Measurements from ENCODE around the gene UBL4A.

The UBL4A gene

DNA sequence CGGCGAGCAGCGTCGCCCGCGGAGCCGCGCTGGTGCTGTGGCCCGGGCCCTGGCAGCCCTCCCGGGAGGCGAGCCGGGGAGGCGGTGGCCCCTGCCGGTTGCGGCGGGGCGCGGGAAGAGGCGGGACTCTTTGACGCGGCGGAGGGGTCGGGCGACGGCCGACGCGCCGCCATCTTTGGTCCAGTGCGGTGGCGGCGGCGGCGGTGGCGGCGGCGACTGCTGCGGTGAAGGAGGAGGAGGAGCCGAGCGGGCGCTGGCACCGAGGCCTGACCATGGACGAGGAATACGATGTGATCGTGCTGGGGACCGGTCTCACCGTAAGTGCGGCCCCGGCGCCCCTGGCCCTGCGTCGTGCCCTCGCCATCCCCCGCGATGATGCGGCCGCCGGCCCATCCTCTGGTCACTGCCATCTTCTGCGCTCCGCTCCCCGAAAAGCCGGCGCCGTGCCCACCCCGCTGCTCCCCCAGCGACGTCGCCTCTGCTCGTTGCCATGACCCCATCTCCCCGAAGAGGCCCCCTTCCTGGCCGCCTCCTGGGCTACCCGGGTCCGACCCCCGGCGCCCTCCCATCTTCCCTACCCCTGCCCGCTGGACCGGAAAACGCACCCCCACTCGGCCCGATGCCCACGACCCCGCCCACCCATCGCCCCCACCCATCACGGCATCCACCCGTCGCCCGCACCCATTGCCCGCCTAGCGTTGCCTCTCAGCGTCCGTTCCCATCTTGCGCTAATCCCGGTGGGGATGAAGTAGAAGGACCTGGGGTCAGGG, 49.2 kb downstream of the UBL4A start, which contains the start of gene GDI1:
Gene GDI1 (plus strand): TSS at position 172 of the 770 bp plus-strand sequence. CDS start 101 bp downstream, at position 273.
- TF ChIP-seq GATA2 (IDR thresholded peaks at IDR 0.05; ENCODE audit: low read depth, low read length) (no peak), GATA3 (IDR thresholded peaks at IDR 0.05; ENCODE audit: low read depth, low read length) (no peak)

DNA sequence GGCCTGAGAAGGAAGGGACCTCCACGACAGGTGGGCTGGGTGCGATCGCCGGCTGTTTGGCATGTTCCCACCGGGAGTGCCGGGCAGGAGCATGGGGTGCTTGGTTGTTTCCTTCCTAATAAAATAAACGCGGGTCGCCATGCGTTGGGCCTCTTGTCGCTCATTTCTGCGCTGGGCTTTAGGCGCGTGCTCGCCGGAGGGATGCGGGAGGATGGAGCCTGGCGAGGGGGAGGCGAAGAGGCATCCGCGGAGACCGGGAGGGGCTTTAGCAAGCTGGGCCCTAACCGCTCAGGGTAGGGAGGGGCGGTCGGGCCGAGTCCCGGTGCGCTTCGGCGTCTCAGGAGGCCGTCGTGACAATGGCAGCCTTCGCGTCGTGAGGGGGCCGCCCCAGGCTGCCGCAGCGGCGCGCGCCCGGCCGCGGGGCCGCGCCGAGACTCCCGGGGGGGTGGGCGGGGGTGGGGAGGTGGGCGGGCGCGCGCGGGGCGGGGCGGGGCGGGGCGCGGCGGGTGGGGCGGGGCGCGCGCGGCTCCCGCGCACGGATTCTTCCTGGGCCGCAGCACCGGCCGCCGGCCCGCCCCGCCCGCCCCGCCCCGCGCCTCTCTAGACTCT, 49.9 kb downstream of the UBL4A start:
- TF ChIP-seq GATA2 (IDR thresholded peaks at IDR 0.05; ENCODE audit: low read depth, low read length): no peak
- TF ChIP-seq GATA3 (IDR thresholded peaks at IDR 0.05; ENCODE audit: low read depth, low read length): no peak

DNA sequence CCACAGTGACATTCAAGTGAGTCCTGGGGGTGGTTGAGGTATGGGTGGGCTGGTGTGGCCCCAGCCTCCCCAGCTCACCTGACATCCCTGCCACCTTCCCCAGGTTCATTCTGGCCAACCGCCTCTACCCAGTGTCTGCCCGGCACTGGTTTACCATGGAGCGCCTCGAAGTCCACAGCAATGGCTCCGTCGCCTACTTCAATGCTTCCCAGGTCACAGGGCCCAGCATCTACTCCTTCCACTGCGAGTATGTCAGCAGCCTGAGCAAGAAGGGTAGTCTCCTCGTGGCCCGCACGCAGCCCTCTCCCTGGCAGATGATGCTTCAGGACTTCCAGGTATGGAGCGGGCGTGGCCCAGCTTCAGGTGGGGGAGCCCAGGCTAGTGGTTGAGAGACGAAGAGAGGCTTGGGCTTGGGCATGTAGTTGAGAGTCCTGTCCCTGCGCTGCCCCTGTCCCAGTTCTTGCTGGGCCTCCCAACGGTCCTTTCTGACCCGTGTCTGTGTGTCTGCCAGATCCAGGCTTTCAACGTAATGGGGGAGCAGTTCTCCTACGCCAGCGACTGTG, 51.2 kb downstream of the UBL4A start:
- TF ChIP-seq GATA3 (IDR thresholded peaks at IDR 0.05; ENCODE audit: low read depth, low read length) (no peak), GATA2 (IDR thresholded peaks at IDR 0.05; ENCODE audit: low read depth, low read length) (no peak)

GRCh38 chrX:154434394-154435168, 51.8 kb downstream of the UBL4A start:
- TF ChIP-seq GATA3 (IDR thresholded peaks at IDR 0.05; ENCODE audit: low read depth, low read length) (no peak), GATA2 (IDR thresholded peaks at IDR 0.05; ENCODE audit: low read depth, low read length) (no peak)
